NCI-H128 (cell line): ENCODE results near the gene KAZALD1.
A peak's percentile ranks its signal among the peaks of the same experiment; 100 is the strongest.

Experiments used
- DNase-seq: peaks from one replicate; lab custom pipeline; 2025; ENCODE audit not compliant: unreplicated experiment; lab: John Stamatoyannopoulos, UW

The KAZALD1 gene

GRCh38 chr10:101094121-101094879, 32.5 kb downstream of the KAZALD1 start:
- no peak for DNase-seq

- no peak for DNase-seq
Observed at GRCh38 chr10:101095004-101095403, 33.2 kb downstream of the KAZALD1 start.

- DNase-seq: peak; percentile 36
Observed at GRCh38 chr10:101095550-101096213, 33.9 kb downstream of the KAZALD1 start.

- no peak for DNase-seq
Observed at GRCh38 chr10:101096378-101096777, 34.6 kb downstream of the KAZALD1 start.

GRCh38 chr10:101097881-101098280, 36.1 kb downstream of the KAZALD1 start:
- DNase-seq: no peak

- no peak for DNase-seq
Observed at GRCh38 chr10:101099901-101100300, 38.1 kb downstream of the KAZALD1 start.

GRCh38 chr10:101101372-101101881, 39.6 kb downstream of the KAZALD1 start:
- DNase-seq: no peak

- no peak for DNase-seq
Observed at GRCh38 chr10:101103430-101103829, 41.6 kb downstream of the KAZALD1 start.

GRCh38 chr10:101106351-101106750, 44.6 kb downstream of the KAZALD1 start:
- DNase-seq: no peak

- DNase-seq: no peak
Observed at GRCh38 chr10:101107771-101108170, 46.0 kb downstream of the KAZALD1 start.

GRCh38 chr10:101110856-101111523, 49.2 kb downstream of the KAZALD1 start:
- no peak for DNase-seq

GRCh38 chr10:101111547-101111946, 49.8 kb downstream of the KAZALD1 start:
- DNase-seq: no peak

GRCh38 chr10:101112799-101113594, 51.2 kb downstream of the KAZALD1 start:
- DNase-seq: no peak

- DNase-seq: no peak
Observed at GRCh38 chr10:101113890-101114403, 52.2 kb downstream of the KAZALD1 start.

- DNase-seq: no peak
Observed at GRCh38 chr10:101114646-101115045, 52.9 kb downstream of the KAZALD1 start.
